Fibroblast of upper back skin (primary cell): ENCODE results near the gene AHRR.
"Not testable (repeated sequence)": the region's sequence is repeated elsewhere in the genome, so short reads cannot be mapped to it uniquely, and the experiment has no call there.

Experiments used
- DNase-seq: peaks from one replicate; pipeline ENCODE4 v3.0.0-alpha.2; 2013

Gene AHRR

GRCh38 chr5:398475-399295, 77.2 kb downstream of the AHRR start:
- DNase-seq = no peak

- peak; percentile 97 for DNase-seq
Observed at GRCh38 chr5:399296-400281, 78.1 kb downstream of the AHRR start.

GRCh38 chr5:400282-401145, 79.0 kb downstream of the AHRR start:
- peak; percentile 95 for DNase-seq

GRCh38 chr5:401146-402034, 79.9 kb downstream of the AHRR start:
- DNase-seq = no peak

- not testable (repeated sequence) for DNase-seq
Observed at GRCh38 chr5:402219-402614, 80.7 kb downstream of the AHRR start.

GRCh38 chr5:402615-403359, 81.3 kb downstream of the AHRR start:
- DNase-seq = peak; percentile 35

- no peak for DNase-seq
Observed at GRCh38 chr5:403995-404394, 82.5 kb downstream of the AHRR start.

GRCh38 chr5:404666-405241, 83.2 kb downstream of the AHRR start:
- DNase-seq = no peak

GRCh38 chr5:405421-405820, 83.9 kb downstream of the AHRR start:
- DNase-seq = no peak

GRCh38 chr5:406041-406440, 84.5 kb downstream of the AHRR start:
- DNase-seq = no peak

GRCh38 chr5:407051-407450, 85.5 kb downstream of the AHRR start:
- no peak for DNase-seq

GRCh38 chr5:407801-408268, 86.3 kb downstream of the AHRR start:
- DNase-seq = no peak

GRCh38 chr5:410911-411517, 89.5 kb downstream of the AHRR start:
- no peak for DNase-seq

- DNase-seq = no peak
Observed at GRCh38 chr5:411728-412127, 90.2 kb downstream of the AHRR start.

- not testable (repeated sequence) for DNase-seq
Observed at GRCh38 chr5:414991-415927, 93.7 kb downstream of the AHRR start.

GRCh38 chr5:415928-416635, 94.6 kb downstream of the AHRR start:
- no peak for DNase-seq

GRCh38 chr5:416636-416960, 95.1 kb downstream of the AHRR start:
- DNase-seq = no peak
